ENCODE measurements around the gene PBRM1. TPM values are rescaled to one million over a fixed set of nuclear protein-coding genes. Genes with fewer than 3 reads are reported as not detected.

The PBRM1 gene
- total and polyA plus RNA-seq, 2 donors (not counting 3 experiments of a cell fraction or from before 2014, with no cell fraction given): 26.7 to 87.1 TPM

DNA sequence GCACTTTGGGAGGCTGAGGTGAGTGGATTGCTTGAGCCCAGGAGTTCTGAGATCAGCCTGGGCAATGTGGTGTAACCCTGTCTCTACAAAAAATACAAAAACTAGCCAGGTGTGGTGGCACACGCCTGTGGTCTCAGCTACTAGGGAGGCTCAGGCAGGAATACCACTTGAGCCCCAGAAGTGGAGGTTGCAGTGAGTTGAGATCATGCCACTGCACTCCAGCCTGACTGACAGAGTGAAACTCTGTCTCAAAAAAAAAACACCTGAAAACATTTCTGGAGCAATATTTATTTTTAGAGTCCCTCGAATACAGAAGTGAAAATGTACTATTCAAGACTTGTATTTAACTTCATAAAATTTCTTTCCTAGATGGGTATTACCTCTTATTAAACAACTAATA is 24.8 kb upstream of the PBRM1 start:
- H3K9ac ChIP-seq (replicated peaks; ENCODE audit: extremely low read depth, insufficient read depth, low read length): no peak overlapping the region
- H3K27ac ChIP-seq (ENCODE audit: insufficient read depth, low read depth, low read length): no peak overlapping the region
- H3K79me2 ChIP-seq (ENCODE audit: control insufficient read depth, insufficient read depth, low read length): peaks cover 19% of the 10 kb centered on the region
- H3K36me3 ChIP-seq (ENCODE audit: control insufficient read depth in 2 of 2, extremely low read depth in 1 of 2, insufficient read depth in 2 of 2, low read length in 2 of 2): peaks cover 2 to 10% of the 10 kb centered on the region in 2 experiments
- H4K20me1 ChIP-seq (replicated peaks; ENCODE audit: control insufficient read depth, extremely low read depth, insufficient read depth, low read length): no peaks in the 10 kb centered on the region
- no peaks in the 10 kb centered on the region for H3K27me3 ChIP-seq (ENCODE audit: control insufficient read depth in 2 of 2, insufficient read depth in 2 of 2, low read length in 2 of 2)
- no peaks in the 10 kb centered on the region for H3K9me3 ChIP-seq (replicated peaks; ENCODE audit: control insufficient read depth, insufficient read depth, low read length)
- CTCF ChIA-PET: no interaction called here
- FAIRE-seq (no peak), DNase-seq (ENCODE audit: low read depth, low spot score) (no peak)
- no peak overlapping the region for H3K4me2 ChIP-seq (ENCODE audit: insufficient read depth, low read length)
- no peak overlapping the region for H3K4me3 ChIP-seq (replicated peaks in 1 of 3; ENCODE audit: insufficient read depth in 1 of 3, low read depth in 1 of 3, low read length in 3 of 3)
- H3K4me1 ChIP-seq (ENCODE audit: control insufficient read depth, extremely low read depth, insufficient read depth, low read length): peaks cover 11% of the 10 kb centered on the region
- intact Hi-C loops (cut with micrococcal nuclease): no loop called here
- BruUV-seq (replicated peaks): no TSS peak
- no peak for TF ChIP-seq POLR2AphosphoS5 (IDR thresholded peaks at IDR 0.05; ENCODE audit: insufficient read depth, low read depth, low read length)
- no peak for TF ChIP-seq GATA2 (IDR thresholded peaks at IDR 0.05; ENCODE audit: insufficient read depth, insufficient read length, low read depth, low read length)
- TF ChIP-seq, protein P1, sequence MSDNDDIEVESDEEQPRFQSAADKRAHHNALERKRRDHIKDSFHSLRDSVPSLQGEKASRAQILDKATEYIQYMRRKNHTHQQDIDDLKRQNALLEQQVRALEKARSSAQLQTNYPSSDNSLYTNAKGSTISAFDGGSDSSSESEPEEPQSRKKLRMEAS (IDR thresholded peaks at IDR 0.05; ENCODE audit: insufficient read depth, insufficient read length): no peak
- no peak for TF ChIP-seq MYC (IDR thresholded peaks at IDR 0.05; ENCODE audit: low read depth, low read length)
- TF ChIP-seq EZH2 (IDR thresholded peaks at IDR 0.05; ENCODE audit: borderline replicate concordance, low read depth, low read length, severe bottlenecking): no peak
- dilution Hi-C loops (cut with MboI; ENCODE audit: extremely low pct_ligation_motif_present, low sequenced_read_pairs): no loop called here
- no peak overlapping the region for H2AFZ ChIP-seq (ENCODE audit: low read depth, low read length)
- POLR2A ChIA-PET: no interaction called here
- H3K9me1 ChIP-seq (replicated peaks; ENCODE audit: control insufficient read depth, extremely low read depth, insufficient read depth, low read length): no peaks in the 10 kb centered on the region

DNA sequence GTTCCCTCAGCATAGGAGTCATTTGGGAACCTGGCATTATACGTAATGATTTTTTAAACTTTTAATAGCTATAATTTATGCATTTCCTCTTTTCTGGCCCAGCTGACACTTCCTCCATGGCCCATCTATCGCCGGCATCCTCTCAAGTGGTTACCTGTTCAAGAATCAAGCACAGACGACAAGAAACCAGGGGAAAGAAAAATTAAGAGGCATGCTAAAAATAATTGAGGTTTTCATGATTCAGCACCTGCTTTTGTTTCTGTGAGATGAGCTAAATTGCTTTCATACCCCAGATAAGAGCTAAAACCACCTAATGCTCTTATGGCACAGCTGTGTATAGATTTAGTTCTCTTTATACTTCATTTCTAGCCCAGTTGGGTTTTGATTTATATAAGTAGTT is 21.9 kb upstream of the PBRM1 start:
- H3K27me3 ChIP-seq (ENCODE audit: control insufficient read depth in 2 of 2, insufficient read depth in 2 of 2, low read length in 2 of 2): no peaks in the 10 kb centered on the region
- peak overlapping the region; percentile 89 for H3K4me2 ChIP-seq (ENCODE audit: insufficient read depth, low read length)
- no peak overlapping the region for H3K27ac ChIP-seq (ENCODE audit: insufficient read depth, low read depth, low read length)
- H3K4me1 ChIP-seq (ENCODE audit: control insufficient read depth, extremely low read depth, insufficient read depth, low read length): peaks cover 17% of the 10 kb centered on the region
- intact Hi-C loops (cut with micrococcal nuclease): no loop called here
- H3K9ac ChIP-seq (replicated peaks; ENCODE audit: extremely low read depth, insufficient read depth, low read length): no peak overlapping the region
- ChIA-PET POLR2A (no interaction called here), CTCF (interaction anchor here (1.5 to 1.6 kb wide), 2 partner anchors 224 to 227 kb away, joined by 3 to 5 read pairs; no protein-coding TSS in a partner anchor)
- H3K9me1 ChIP-seq (replicated peaks; ENCODE audit: control insufficient read depth, extremely low read depth, insufficient read depth, low read length): no peaks in the 10 kb centered on the region
- dilution Hi-C loops (cut with MboI; ENCODE audit: extremely low pct_ligation_motif_present, low sequenced_read_pairs): no loop called here
- H3K4me3 ChIP-seq (replicated peaks in 1 of 3; ENCODE audit: insufficient read depth in 1 of 3, low read depth in 1 of 3, low read length in 3 of 3): peak overlapping the region in 1 of 3 experiments; percentile 94
- H4K20me1 ChIP-seq (replicated peaks; ENCODE audit: control insufficient read depth, extremely low read depth, insufficient read depth, low read length): no peaks in the 10 kb centered on the region
- no TSS peak for BruUV-seq (replicated peaks)
- FAIRE-seq: no peak
- TF ChIP-seq, protein P1 (IDR thresholded peaks at IDR 0.05; ENCODE audit: insufficient read depth, insufficient read length): no peak
- TF ChIP-seq FOS (IDR thresholded peaks at IDR 0.05; ENCODE audit: borderline replicate concordance, insufficient read depth, low read length) (no peak), MYC (IDR thresholded peaks at IDR 0.05; ENCODE audit: low read depth, low read length) (no peak), JUN (IDR thresholded peaks at IDR 0.05; ENCODE audit: borderline replicate concordance, insufficient read depth, insufficient read length, low read depth) (no peak)
- TF ChIP-seq, protein P2, sequence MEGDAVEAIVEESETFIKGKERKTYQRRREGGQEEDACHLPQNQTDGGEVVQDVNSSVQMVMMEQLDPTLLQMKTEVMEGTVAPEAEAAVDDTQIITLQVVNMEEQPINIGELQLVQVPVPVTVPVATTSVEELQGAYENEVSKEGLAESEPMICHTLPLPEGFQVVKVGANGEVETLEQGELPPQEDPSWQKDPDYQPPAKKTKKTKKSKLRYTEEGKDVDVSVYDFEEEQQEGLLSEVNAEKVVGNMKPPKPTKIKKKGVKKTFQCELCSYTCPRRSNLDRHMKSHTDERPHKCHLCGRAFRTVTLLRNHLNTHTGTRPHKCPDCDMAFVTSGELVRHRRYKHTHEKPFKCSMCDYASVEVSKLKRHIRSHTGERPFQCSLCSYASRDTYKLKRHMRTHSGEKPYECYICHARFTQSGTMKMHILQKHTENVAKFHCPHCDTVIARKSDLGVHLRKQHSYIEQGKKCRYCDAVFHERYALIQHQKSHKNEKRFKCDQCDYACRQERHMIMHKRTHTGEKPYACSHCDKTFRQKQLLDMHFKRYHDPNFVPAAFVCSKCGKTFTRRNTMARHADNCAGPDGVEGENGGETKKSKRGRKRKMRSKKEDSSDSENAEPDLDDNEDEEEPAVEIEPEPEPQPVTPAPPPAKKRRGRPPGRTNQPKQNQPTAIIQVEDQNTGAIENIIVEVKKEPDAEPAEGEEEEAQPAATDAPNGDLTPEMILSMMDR (IDR thresholded peaks at IDR 0.05; ENCODE audit: extremely low read depth in 1 of 2, insufficient read depth in 1 of 2, low read depth in 1 of 2, low read length in 2 of 2): no peak
- peaks cover 1 to 10% of the 10 kb centered on the region in 2 experiments for H3K36me3 ChIP-seq (ENCODE audit: control insufficient read depth in 2 of 2, extremely low read depth in 1 of 2, insufficient read depth in 2 of 2, low read length in 2 of 2)
- no peak overlapping the region for H2AFZ ChIP-seq (ENCODE audit: low read depth, low read length)
- no peak for DNase-seq (ENCODE audit: low read depth, low spot score)
- H3K79me2 ChIP-seq (ENCODE audit: control insufficient read depth, insufficient read depth, low read length): peaks cover 37% of the 10 kb centered on the region
- no peaks in the 10 kb centered on the region for H3K9me3 ChIP-seq (replicated peaks; ENCODE audit: control insufficient read depth, insufficient read depth, low read length)
